GM12878 (cell line): ENCODE results near the gene FMOD. TPM values are rescaled to one million over a fixed set of nuclear protein-coding genes. Genes with fewer than 3 reads are reported as not detected.
A peak's percentile ranks its signal among the peaks of the same experiment; 100 is the strongest.

Source experiments
- EP300 ChIP-seq, 2 experiments: fragments of 150-350 bp in 1 of 2; IDR thresholded peaks; 2 replicates each; pipeline ENCODE4 v1.6.1; 2011 to 2012; ENCODE audit warnings: low read depth in 2 of 2, low read length in 2 of 2, borderline replicate concordance in 1 of 2, improper control_type of control experiment in 1 of 2, inconsistent platforms in 1 of 2; ENCODE audit not compliant: control insufficient read depth in 1 of 2
- NBN ChIP-seq: fragments of 450-650 bp; IDR thresholded peaks from 2 replicates; pipeline ENCODE4 v1.6.1; 2016
- PAX5 ChIP-seq: IDR thresholded peaks from 2 replicates; pipeline ENCODE4 v1.6.1; 2011; ENCODE audit warnings: low read depth, low read length, borderline replicate concordance
- POLR2AphosphoS5 ChIP-seq: IDR thresholded peaks from 2 replicates; pipeline ENCODE4 v1.6.1; 2011; ENCODE audit warnings: mild to moderate bottlenecking, low read length, inconsistent platforms
- RAD51 ChIP-seq: fragments of 450-650 bp; IDR thresholded peaks from 2 replicates; pipeline ENCODE4 v1.6.1; 2016; ENCODE audit warnings: moderate library complexity, mild to moderate bottlenecking, inconsistent platforms
- RELB ChIP-seq: fragments of 450-650 bp; IDR thresholded peaks from 2 replicates; pipeline ENCODE4 v1.6.1; 2017; ENCODE audit warnings: low read depth, mild to moderate bottlenecking, moderate library complexity
- RFX5 ChIP-seq: IDR thresholded peaks from 2 replicates; pipeline ENCODE4 v1.6.1; 2011; ENCODE audit warnings: low read depth, low read length, improper control_type of control experiment
- SIN3A ChIP-seq: IDR thresholded peaks from 2 replicates; pipeline ENCODE4 v1.6.1; 2012; ENCODE audit warnings: low read depth, low read length, improper control_type of control experiment
- TCF3 ChIP-seq: IDR thresholded peaks from 2 replicates; pipeline ENCODE4 v1.6.1; 2012; ENCODE audit warnings: low read depth, mild to moderate bottlenecking, low read length, borderline replicate concordance; ENCODE audit not compliant: insufficient read depth
- ZNF207 ChIP-seq: fragments of 450-650 bp; IDR thresholded peaks from 2 replicates; pipeline ENCODE4 v1.6.1; 2014; ENCODE audit warnings: antibody characterized with exemption, mild to moderate bottlenecking, borderline replicate concordance
- ZNF592 ChIP-seq: fragments of 450-650 bp; IDR thresholded peaks from 2 replicates; pipeline ENCODE4 v1.6.1; 2017; ENCODE audit warnings: mild to moderate bottlenecking, moderate library complexity
- polyA plus RNA-seq, 11 experiments: library from polyadenylated mRNA; depleted of rRNA in 4 of 11; unstranded in 6 of 11; stranded (reverse) in 5 of 11; fragments of >200 nt; fragmentation: Nextera tagmentation in 4 of 11; fragmentation: Illumina TruSeq in 1 of 11; extraction: Ambion mirVana in 4 of 11; extraction: Trizol in 1 of 11; gene quantifications; 1 replicate in 1 of 11; 2 replicates in 10 of 11; pipeline versions ENCODE4 v1.2.1 to v1.2.3, GENCODE V29; 2011 to 2016; ENCODE audit warnings: inconsistent platforms in 2 of 11, missing spikeins in 2 of 11, low read depth in 1 of 11
- total RNA-seq, 4 experiments: library from RNA; depleted of rRNA in 3 of 4; stranded (reverse); fragments of >200 nt in 3 of 4; fragmentation: Illumina TruSeq in 1 of 4; extraction: Trizol in 1 of 4; gene quantifications; 2 replicates each; pipeline versions ENCODE4 v1.2.1 to v1.2.3, GENCODE V29; 2013 to 2021

Gene FMOD
- total and polyA plus RNA-seq, 10 of the 15 experiments (the other 5 are each of a cell fraction or from before 2014, with no cell fraction given), result 0.03 to 0.26 (median 0.11) TPM; not detected in 7

DNA sequence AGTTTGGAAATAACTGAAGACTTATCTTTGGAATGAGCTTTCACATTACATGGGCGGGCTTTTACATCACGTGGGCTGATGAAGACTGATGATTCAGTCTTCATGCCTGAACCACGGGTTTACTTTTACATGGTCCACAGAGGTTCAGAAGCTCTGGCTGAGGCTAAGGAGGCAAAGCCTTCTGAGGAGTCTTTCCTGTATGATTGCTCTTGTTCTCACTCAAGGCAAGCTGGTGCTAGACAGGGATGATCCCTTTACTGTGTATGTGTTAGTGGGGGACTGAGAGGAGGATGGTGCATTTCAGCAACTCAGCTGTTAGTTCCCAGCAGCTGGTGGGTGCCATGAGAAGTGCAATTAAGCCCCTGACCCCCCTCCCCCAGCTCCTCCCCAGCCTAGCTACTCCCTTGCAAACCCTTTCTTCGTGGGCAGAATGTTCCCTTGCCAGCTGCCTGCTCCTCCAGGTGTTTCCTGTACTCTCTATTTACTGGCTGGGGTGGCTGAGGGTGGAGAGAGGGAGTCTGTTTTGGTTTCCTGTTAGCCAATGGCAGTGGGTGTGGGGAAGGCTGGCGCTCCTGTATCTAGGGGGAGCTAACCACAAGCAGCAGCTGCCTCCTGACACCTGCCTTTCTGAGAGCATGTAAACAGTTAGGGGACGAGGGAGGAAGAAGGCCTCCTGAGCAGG is 30.2 kb downstream of the FMOD start (continued):
- TF ChIP-seq ZNF592 (peak; percentile 38; the same call in 1 of the 2 replicates), NBN (peak; percentile 69), RELB (peak; percentile 68; the same call in 1 of the 2 replicates), RFX5 (peak; percentile 96), EP300 (IDR thresholded peaks at IDR 0.05; ENCODE audit: borderline replicate concordance in 1 of 2, control insufficient read depth in 1 of 2, low read depth in 2 of 2, low read length in 2 of 2) (peak; percentile 47 to 89; a peak in 2 of 4 replicates), TCF3 (peak; percentile 94), POLR2AphosphoS5 (peak; percentile 35; the same call in 1 of the 2 replicates), SIN3A (no peak), ZNF207 (no peak), RAD51 (peak; percentile 66), PAX5 (peak; percentile 32; the same call in 1 of the 2 replicates)
